CD4-positive, alpha-beta memory T cell (primary cell): Measurements from ENCODE around the gene ARHGAP40. TPM values are rescaled to one million over a fixed set of nuclear protein-coding genes. Genes with fewer than 3 reads are reported as not detected.

Experiments
- CTCF ChIA-PET: fragments of 350-600 bp; sonication (Branson Sonifier 250); formaldehyde crosslinking; loops from one replicate; lab custom pipeline; 2021; ENCODE audit warnings: inconsistent platforms; ENCODE audit not compliant: partially characterized antibody; lab: Charles Lee
- POLR2A ChIA-PET: fragments of 350-600 bp; sonication (Branson Sonifier 250); formaldehyde crosslinking; loops from one replicate; lab custom pipeline; 2021; ENCODE audit not compliant: partially characterized antibody; lab: Charles Lee
- DNase-seq, 5 donors: peaks; one replicate each; pipeline versions ENCODE4 v3.0.0 to v3.0.0-alpha.2; 2020 to 2022; ENCODE audit warnings: mixed read lengths in 1 of 5
- H3K27ac ChIP-seq: one replicate; pipeline ENCODE4 v1.7.0; 2013; ENCODE audit warnings: low read depth, low read length
- H3K27me3 ChIP-seq: 2 replicates; pipeline ENCODE4 v1.7.0; 2013; ENCODE audit warnings: mild to moderate bottlenecking, low read length, moderate library complexity; ENCODE audit not compliant: insufficient read depth
- H3K36me3 ChIP-seq: 2 replicates; pipeline ENCODE4 v1.7.0; 2013; ENCODE audit warnings: mild to moderate bottlenecking, low read length, moderate library complexity; ENCODE audit not compliant: insufficient read depth
- H3K4me1 ChIP-seq: 2 replicates; pipeline ENCODE4 v1.7.0; 2013; ENCODE audit warnings: mild to moderate bottlenecking, low read length, moderate library complexity; ENCODE audit not compliant: insufficient read depth
- H3K4me3 ChIP-seq, 2 donors: one replicate each; pipeline ENCODE4 v1.7.0; 2013; ENCODE audit warnings: low read length in 2 of 2, mild to moderate bottlenecking in 1 of 2
- H3K9me3 ChIP-seq, 2 donors: one replicate each; pipeline ENCODE4 v1.7.0; 2013; ENCODE audit warnings: low read length in 2 of 2, control low read depth in 1 of 2; ENCODE audit not compliant: control insufficient read depth in 1 of 2
- H3K27ac Mint-ChIP-seq, 7 donors: one replicate each; pipeline ENCODE4 v1.8.0; 2020 to 2021; ENCODE audit warnings: mixed read lengths in 7 of 7, mild to moderate bottlenecking in 6 of 7, inconsistent platforms in 3 of 7, moderate library complexity in 3 of 7
- H3K27me3 Mint-ChIP-seq, 2 donors: one replicate each; pipeline ENCODE4 v1.8.0; 2020 to 2021; ENCODE audit warnings: mixed read lengths in 2 of 2
- H3K36me3 Mint-ChIP-seq, 2 donors: one replicate each; pipeline ENCODE4 v1.8.0; 2020 to 2021; ENCODE audit warnings: mixed read lengths in 2 of 2, inconsistent platforms in 1 of 2, mild to moderate bottlenecking in 1 of 2
- H3K4me1 Mint-ChIP-seq, 4 donors: one replicate each; pipeline ENCODE4 v1.8.0; 2020 to 2021; ENCODE audit warnings: mixed read lengths in 4 of 4, mild to moderate bottlenecking in 1 of 4
- H3K4me3 Mint-ChIP-seq, 8 donors: one replicate each; pipeline ENCODE4 v1.8.0; 2020 to 2021; ENCODE audit warnings: mixed read lengths in 8 of 8, mild to moderate bottlenecking in 7 of 8, moderate library complexity in 6 of 8, inconsistent platforms in 3 of 8
- H3K9me3 Mint-ChIP-seq, 8 donors: one replicate each; pipeline ENCODE4 v1.8.0; 2020 to 2021; ENCODE audit warnings: mixed read lengths in 8 of 8, mild to moderate bottlenecking in 5 of 8, inconsistent platforms in 3 of 8, moderate library complexity in 1 of 8
- intact Hi-C: fragments of 100-400 bp; cut with micrococcal nuclease; formaldehyde crosslinking; loops from one replicate; pipeline ENCODE4 v1.15.1; 2023
- polyA plus RNA-seq, 2 donors: library from polyadenylated mRNA; unstranded; fragments of 300-500 nt; fragmentation: Illumina TruSeq; gene quantifications; one replicate each; pipeline ENCODE4 v1.2.3, GENCODE V29; 2021
- total RNA-seq, 2 experiments: library from RNA; stranded (reverse); gene quantifications; one replicate each; pipeline ENCODE4 v1.2.3, GENCODE V29; 2021

Gene ARHGAP40
- total RNA-seq (not detected), polyA plus RNA-seq (not detected)

DNA sequence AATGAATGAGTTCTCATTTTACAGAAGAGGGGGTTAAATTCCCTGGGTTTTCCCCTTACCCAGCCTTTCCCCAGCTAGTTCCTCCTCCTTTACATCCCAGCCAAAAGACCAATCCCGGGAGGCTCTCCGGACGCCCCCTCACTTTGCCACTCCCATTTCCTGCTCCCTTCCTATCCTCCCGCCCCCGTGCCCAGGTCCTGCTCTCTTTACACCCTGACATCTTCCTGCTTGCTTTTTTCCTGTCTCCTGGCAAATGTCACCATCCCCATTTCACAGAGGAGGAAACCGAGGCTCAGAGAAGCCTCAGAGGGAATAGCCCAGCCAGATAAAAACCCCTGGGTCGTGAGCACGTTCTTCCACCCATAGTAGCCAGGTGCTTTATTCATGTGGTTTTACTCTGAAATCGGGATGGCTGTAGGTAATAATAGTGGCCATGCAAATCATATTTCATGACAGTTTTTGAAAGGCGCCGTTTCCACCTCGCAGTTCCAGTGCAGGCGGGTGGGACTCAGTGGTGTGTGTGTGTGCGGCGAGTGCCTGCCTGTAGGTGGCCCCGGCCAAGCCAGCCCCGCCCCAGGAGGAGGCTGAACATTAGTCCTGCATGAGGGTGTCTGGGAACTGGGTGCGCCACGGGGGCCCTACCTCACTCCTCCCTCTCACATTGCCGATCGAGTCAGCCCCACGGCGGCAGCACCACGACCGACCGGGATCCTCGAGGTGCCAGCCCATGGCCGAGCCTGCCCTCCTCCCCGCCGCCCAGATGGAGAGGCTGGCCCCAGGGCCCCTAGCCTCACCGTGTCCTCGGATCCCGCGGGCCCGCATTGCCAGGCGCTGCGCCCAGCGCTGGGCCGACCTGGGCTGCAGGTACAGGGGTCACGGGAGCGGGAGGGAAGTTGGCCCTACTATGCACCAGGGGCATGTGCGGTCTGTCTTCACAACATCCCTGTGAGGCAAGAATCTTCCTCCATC lies at the start of gene ARHGAP40:
Gene ARHGAP40, plus strand, starts transcription at position 594 of the 969 bp plus-strand sequence.
- H3K4me3 ChIP-seq: no peak within 1 kb of the TSS
- Mint-ChIP-seq H3K4me3 (peak within 1 kb of the TSS in 3 of 8 donors; percentile 2 to 39 (median 35)), H3K27ac (no peak within 1 kb of the TSS), H3K36me3 (no peaks in the 10 kb centered on the region), H3K4me1 (peaks cover 5 to 12% (median 8%) of the 10 kb centered on the region in 4 donors), H3K27me3 (peaks cover 38 to 49% of the 10 kb centered on the region in 2 donors), H3K9me3 (no peaks in the 10 kb centered on the region)
- DNase-seq: no peak
- POLR2A ChIA-PET: no interaction called here
- CTCF ChIA-PET: no interaction called here
- H3K27me3 ChIP-seq: peaks cover 26% of the 10 kb centered on the region
- intact Hi-C loops: no loop called here
- H3K36me3 ChIP-seq: no peaks in the 10 kb centered on the region
- H3K9me3 ChIP-seq: no peaks in the 10 kb centered on the region
- H3K4me1 ChIP-seq: no peaks in the 10 kb centered on the region
- H3K27ac ChIP-seq: no peak within 1 kb of the TSS

GRCh38 chr20:38554986-38555385 lies 46.6 kb upstream of the ARHGAP40 start:
- Mint-ChIP-seq H3K36me3 (peaks cover 37 to 43% of the 10 kb centered on the region in 2 donors), H3K9me3 (no peaks in the 10 kb centered on the region), H3K4me1 (no peaks in the 10 kb centered on the region), H3K4me3 (no peak overlapping the region), H3K27ac (no peak overlapping the region), H3K27me3 (no peaks in the 10 kb centered on the region)
- no peaks in the 10 kb centered on the region for H3K27me3 ChIP-seq
- H3K9me3 ChIP-seq: no peaks in the 10 kb centered on the region
- H3K36me3 ChIP-seq: peaks cover 79% of the 10 kb centered on the region
- no peak overlapping the region for H3K4me3 ChIP-seq
- intact Hi-C loops: no loop called here
- ChIA-PET CTCF (no interaction called here), POLR2A (no interaction called here)
- H3K4me1 ChIP-seq: no peaks in the 10 kb centered on the region
- DNase-seq: no peak
- H3K27ac ChIP-seq: no peak overlapping the region

- CTCF ChIA-PET: no interaction called here
These were observed 46.2 kb upstream of the ARHGAP40 start for GRCh38 chr20:38555395-38555794.

GRCh38 chr20:38557174-38557573 lies 44.4 kb upstream of the ARHGAP40 start:
- Histone ChIP-seq H3K9me3 (no peaks in the 10 kb centered on the region), H3K27ac (no peak overlapping the region), H3K4me3 (no peak overlapping the region), H3K36me3 (peaks cover 73% of the 10 kb centered on the region), H3K27me3 (no peaks in the 10 kb centered on the region), H3K4me1 (no peaks in the 10 kb centered on the region)
- ChIA-PET CTCF (no interaction called here), POLR2A (no interaction called here)
- H3K27me3 Mint-ChIP-seq: no peaks in the 10 kb centered on the region
- peak overlapping the region in 1 of 7 donors; percentile 69 for H3K27ac Mint-ChIP-seq
- H3K36me3 Mint-ChIP-seq: peaks cover 46 to 47% of the 10 kb centered on the region in 2 donors
- H3K4me1 Mint-ChIP-seq: no peaks in the 10 kb centered on the region
- H3K9me3 Mint-ChIP-seq: no peaks in the 10 kb centered on the region
- no peak overlapping the region for H3K4me3 Mint-ChIP-seq
- no peak for DNase-seq
- intact Hi-C loops: no loop called here

More at GRCh38 chr20:38555395-38555794, 46.2 kb upstream of the ARHGAP40 start:
- no peaks in the 10 kb centered on the region for H3K4me1 Mint-ChIP-seq
- no peak overlapping the region for H3K27ac Mint-ChIP-seq
- Histone ChIP-seq H3K27ac (no peak overlapping the region), H3K4me1 (no peaks in the 10 kb centered on the region), H3K27me3 (no peaks in the 10 kb centered on the region), H3K36me3 (peaks cover 82% of the 10 kb centered on the region), H3K9me3 (no peaks in the 10 kb centered on the region), H3K4me3 (no peak overlapping the region)
- no peaks in the 10 kb centered on the region for H3K27me3 Mint-ChIP-seq
- POLR2A ChIA-PET: no interaction called here
- H3K4me3 Mint-ChIP-seq: no peak overlapping the region
- intact Hi-C loops: no loop called here
- H3K36me3 Mint-ChIP-seq: peaks cover 41 to 47% of the 10 kb centered on the region in 2 donors
- DNase-seq: no peak
- H3K9me3 Mint-ChIP-seq: no peaks in the 10 kb centered on the region

GRCh38 chr20:38558596-38559360 lies 42.8 kb upstream of the ARHGAP40 start:
- no peak overlapping the region for H3K4me3 Mint-ChIP-seq

DNA sequence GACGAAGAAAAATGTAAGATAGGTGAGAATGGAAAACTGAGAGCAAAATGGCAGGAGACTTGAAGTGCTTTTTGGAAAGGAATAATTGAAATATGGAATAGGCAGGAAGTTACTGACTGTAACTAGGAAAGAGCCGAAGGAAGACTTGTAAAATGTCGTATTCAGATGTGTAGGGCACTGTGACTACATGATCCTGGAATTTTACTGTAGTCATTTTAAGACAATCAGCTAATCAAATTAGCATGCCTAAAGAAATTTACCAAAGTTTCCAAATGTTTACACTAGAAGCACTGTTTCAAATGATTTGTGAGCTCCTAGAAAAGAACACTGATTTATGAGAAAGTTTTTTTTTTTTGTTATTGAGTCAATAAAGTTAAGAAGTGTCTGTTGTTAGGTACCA lies 41.8 kb upstream of the ARHGAP40 start:
- H3K4me1 ChIP-seq: no peaks in the 10 kb centered on the region
- peaks cover 61% of the 10 kb centered on the region for H3K36me3 ChIP-seq
- H3K4me3 ChIP-seq: no peak overlapping the region
- H3K27ac ChIP-seq: no peak overlapping the region
- H3K27me3 ChIP-seq: no peaks in the 10 kb centered on the region
- ChIA-PET CTCF (no interaction called here), POLR2A (no interaction called here)
- intact Hi-C loops: no loop called here
- Mint-ChIP-seq H3K4me1 (no peaks in the 10 kb centered on the region), H3K9me3 (no peaks in the 10 kb centered on the region), H3K36me3 (peaks cover 50 to 68% of the 10 kb centered on the region in 2 donors), H3K4me3 (no peak overlapping the region), H3K27ac (peak overlapping the region in 1 of 7 donors; percentile 48), H3K27me3 (no peaks in the 10 kb centered on the region)
- no peak for DNase-seq
- no peaks in the 10 kb centered on the region for H3K9me3 ChIP-seq

More at GRCh38 chr20:38558596-38559360, 42.8 kb upstream of the ARHGAP40 start:
- intact Hi-C loops: no loop called here
- H3K27me3 ChIP-seq: no peaks in the 10 kb centered on the region
- Mint-ChIP-seq H3K36me3 (peaks cover 51 to 60% of the 10 kb centered on the region in 2 donors), H3K9me3 (no peaks in the 10 kb centered on the region), H3K27me3 (no peaks in the 10 kb centered on the region), H3K27ac (peak overlapping the region in 1 of 7 donors; percentile 57), H3K4me1 (no peaks in the 10 kb centered on the region)
- H3K9me3 ChIP-seq: no peaks in the 10 kb centered on the region
- no peak overlapping the region for H3K4me3 ChIP-seq
- H3K4me1 ChIP-seq: no peaks in the 10 kb centered on the region
- POLR2A ChIA-PET: no interaction called here
- no peak overlapping the region for H3K27ac ChIP-seq
- CTCF ChIA-PET: no interaction called here
- peaks cover 68% of the 10 kb centered on the region for H3K36me3 ChIP-seq
- no peak for DNase-seq

DNA sequence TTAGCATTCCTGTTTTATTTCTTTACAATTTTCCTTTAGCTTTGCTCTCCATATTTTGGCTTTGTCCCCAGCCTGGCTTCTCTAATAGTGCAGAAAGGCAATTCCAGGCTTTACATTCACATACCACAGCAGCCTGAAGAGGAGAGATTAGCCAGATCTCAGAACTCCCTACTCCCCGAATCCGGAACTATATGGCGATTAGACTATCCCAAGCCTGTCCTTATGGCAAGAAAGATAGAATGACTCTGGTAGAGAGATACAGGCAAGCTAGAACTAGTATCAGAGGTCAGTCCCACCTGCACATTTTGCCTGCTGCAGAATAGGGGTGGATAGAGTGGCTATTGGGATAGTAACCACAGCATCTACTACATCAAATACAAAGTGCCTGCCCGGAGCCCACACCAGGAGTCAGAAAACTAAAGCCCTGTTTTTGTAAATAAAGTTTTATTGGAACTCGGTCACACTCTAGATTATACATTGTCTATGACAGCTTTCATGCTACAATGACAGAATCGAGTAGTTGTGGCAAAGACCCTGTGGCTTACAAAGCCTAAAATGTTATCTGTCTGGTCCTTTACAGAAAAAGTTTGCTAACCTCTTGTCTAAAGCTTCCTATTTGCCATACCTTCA lies 37.7 kb upstream of the ARHGAP40 start:
- Mint-ChIP-seq H3K36me3 (peaks cover 49 to 79% of the 10 kb centered on the region in 2 donors), H3K27me3 (no peaks in the 10 kb centered on the region), H3K9me3 (no peaks in the 10 kb centered on the region), H3K4me1 (no peaks in the 10 kb centered on the region), H3K4me3 (no peak overlapping the region), H3K27ac (peak overlapping the region in 4 of 7 donors; percentile 16 to 68 (median 52))
- H3K27me3 ChIP-seq: no peaks in the 10 kb centered on the region
- no peak for DNase-seq
- intact Hi-C loops: no loop called here
- H3K27ac ChIP-seq: no peak overlapping the region
- no peak overlapping the region for H3K4me3 ChIP-seq
- ChIA-PET CTCF (no interaction called here), POLR2A (no interaction called here)
- peaks cover 58% of the 10 kb centered on the region for H3K36me3 ChIP-seq
- no peaks in the 10 kb centered on the region for H3K4me1 ChIP-seq
- no peaks in the 10 kb centered on the region for H3K9me3 ChIP-seq
